H1 (cell line): ENCODE measurements around the gene KRTAP10-2. TPM values are rescaled to one million over a fixed set of nuclear protein-coding genes. Genes with fewer than 3 reads are reported as not detected.
A peak's percentile ranks its signal among the peaks of the same experiment; 100 is the strongest.

Experiments used
- POLR2AphosphoS5 ChIP-seq: IDR thresholded peaks from 2 replicates; pipeline ENCODE4 v1.6.1; 2011; ENCODE audit warnings: low read depth, low read length
- polyA plus RNA-seq, 7 experiments: library from polyadenylated mRNA; depleted of rRNA in 3 of 7; stranded (reverse) in 5 of 7; unstranded in 2 of 7; fragments of >200 nt in 5 of 7; fragments of 200-250 nt in 2 of 7; gene quantifications; 1 replicate in 5 of 7; 2 replicates in 1 of 7; 4 replicates in 1 of 7; pipeline versions ENCODE4 v1.2.1 to v1.2.3, GENCODE V29; 2011 to 2013; ENCODE audit warnings: missing spikeins in 2 of 7, mixed read lengths in 2 of 7
- total RNA-seq: library from RNA; stranded (reverse); fragmentation: NEBNext Ultra II Directional; extraction: Animal tissue kit (Norgen Biotek cat#: 25700); gene quantifications from 2 replicates; pipeline ENCODE4 v1.2.1, GENCODE V29; 2021
- TF ChIP-seq, protein P1 (sequence below): IDR thresholded peaks from 2 replicates; pipeline ENCODE4 v1.6.1; 2012; ENCODE audit warnings: inconsistent platforms

Gene KRTAP10-2
- total and polyA plus RNA-seq, 2 of the 8 experiments (the other 6 are each of a cell fraction or from before 2014, with no cell fraction given): 0.11 TPM; not detected in 1

GRCh38 chr21:44517175-44517899, 34.0 kb downstream of the KRTAP10-2 start (continued):
- TF ChIP-seq, protein P1, sequence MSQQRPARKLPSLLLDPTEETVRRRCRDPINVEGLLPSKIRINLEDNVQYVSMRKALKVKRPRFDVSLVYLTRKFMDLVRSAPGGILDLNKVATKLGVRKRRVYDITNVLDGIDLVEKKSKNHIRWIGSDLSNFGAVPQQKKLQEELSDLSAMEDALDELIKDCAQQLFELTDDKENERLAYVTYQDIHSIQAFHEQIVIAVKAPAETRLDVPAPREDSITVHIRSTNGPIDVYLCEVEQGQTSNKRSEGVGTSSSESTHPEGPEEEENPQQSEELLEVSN: 0 out of 2 replicates have a peak, but pooled peaks have one; percentile 38
- TF ChIP-seq POLR2AphosphoS5: peak; percentile 87
